ENCODE results near the gene S100A14. TPM values are rescaled to one million over a fixed set of nuclear protein-coding genes. Genes with fewer than 3 reads are reported as not detected.
A peak's percentile ranks its signal among the peaks of the same experiment; 100 is the strongest.

The S100A14 gene
- total and polyA plus RNA-seq, 9 of the 15 experiments (the other 6 are each of a cell fraction or from before 2014, with no cell fraction given), result 0.10 to 0.64 (median 0.24) TPM; not detected in 3

GRCh38 chr1:153661111-153661708 lies 45.1 kb upstream of the S100A14 start (continued):
- no peak for TF ChIP-seq ARID3A (IDR thresholded peaks at IDR 0.05; ENCODE audit: borderline replicate concordance, low read depth, low read length)
- no peak for TF ChIP-seq ATF4 (CRISPR knock-in tag; IDR thresholded peaks at IDR 0.05)
- no peak for TF ChIP-seq THAP12 (CRISPR knock-in tag; IDR thresholded peaks at IDR 0.05)
- peak; percentile 57 for TF ChIP-seq RFX1 (IDR thresholded peaks at IDR 0.05)

Measured in K562 (cell line).